GM18526 (cell line): ENCODE results near the gene IPPK.

Experiments
- POLR2A ChIP-seq: IDR thresholded peaks from 3 replicates; pipeline ENCODE4 v1.6.1; 2011; ENCODE audit not compliant: insufficient read length; ENCODE audit errors: extremely low read depth

Gene IPPK

DNA sequence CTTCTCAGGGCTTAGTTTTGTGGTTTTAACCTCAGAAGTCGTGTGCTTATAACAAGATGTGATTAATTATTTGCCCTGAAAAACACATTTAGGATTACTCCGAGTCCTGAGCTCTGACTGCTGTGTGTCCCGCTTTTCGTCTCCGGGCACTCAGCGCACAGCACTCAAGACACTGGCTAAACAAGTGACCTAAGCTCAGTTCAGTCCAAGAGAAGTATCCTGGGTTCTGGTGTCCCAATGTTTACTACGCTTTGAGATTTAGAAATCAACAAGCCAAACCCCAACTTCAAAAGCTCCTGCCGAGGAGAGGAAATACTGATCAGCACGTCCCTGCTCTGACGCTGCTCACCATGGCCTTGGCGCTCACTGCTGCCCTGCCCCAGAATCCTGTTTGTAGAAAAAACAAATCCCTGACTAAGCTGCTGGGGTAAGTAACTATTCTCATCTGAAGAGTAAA lies 53.2 kb downstream of the IPPK start:
- TF ChIP-seq POLR2A: no peak

DNA sequence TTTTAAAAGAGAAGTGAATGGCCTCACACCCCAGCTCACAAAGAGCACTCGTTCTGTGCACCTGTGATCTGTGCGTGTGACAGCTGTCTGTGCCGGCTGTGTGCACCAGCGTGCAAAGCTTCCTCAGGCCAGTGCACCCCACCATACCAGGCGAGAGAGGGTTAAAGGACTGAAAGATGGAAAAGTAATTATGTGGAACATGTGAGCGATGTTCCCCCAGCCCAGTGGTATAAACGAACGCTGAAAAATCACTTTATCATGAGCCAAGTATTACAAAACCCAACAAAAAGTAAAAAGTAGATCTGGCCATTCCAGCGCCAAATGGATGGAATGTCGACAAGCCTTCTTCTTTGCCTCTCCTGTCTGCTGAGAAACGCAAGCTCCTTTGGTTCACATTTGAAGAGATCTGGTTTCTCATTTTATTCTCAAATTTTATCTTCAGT lies 53.7 kb downstream of the IPPK start:
- TF ChIP-seq POLR2A: no peak

DNA sequence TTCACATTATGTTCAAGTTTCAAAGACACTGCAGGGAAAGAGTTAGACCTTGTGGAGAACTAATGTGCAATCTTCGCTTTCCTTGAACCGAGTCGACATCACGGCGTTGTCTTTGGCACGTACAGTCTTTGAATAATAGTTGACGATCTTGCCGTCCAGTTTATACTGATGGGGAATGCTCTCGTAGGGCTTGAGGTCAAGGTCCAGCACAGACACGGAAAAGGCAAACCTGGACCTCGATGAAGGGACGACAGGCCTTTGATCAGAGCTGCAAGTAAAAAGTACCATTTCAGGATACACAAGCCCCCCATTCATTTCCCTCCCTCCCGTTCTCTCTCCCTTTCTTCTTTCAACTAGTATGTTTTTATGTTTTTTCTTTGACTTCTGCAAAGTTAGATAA lies 54.1 kb downstream of the IPPK start:
- no peak for TF ChIP-seq POLR2A

DNA sequence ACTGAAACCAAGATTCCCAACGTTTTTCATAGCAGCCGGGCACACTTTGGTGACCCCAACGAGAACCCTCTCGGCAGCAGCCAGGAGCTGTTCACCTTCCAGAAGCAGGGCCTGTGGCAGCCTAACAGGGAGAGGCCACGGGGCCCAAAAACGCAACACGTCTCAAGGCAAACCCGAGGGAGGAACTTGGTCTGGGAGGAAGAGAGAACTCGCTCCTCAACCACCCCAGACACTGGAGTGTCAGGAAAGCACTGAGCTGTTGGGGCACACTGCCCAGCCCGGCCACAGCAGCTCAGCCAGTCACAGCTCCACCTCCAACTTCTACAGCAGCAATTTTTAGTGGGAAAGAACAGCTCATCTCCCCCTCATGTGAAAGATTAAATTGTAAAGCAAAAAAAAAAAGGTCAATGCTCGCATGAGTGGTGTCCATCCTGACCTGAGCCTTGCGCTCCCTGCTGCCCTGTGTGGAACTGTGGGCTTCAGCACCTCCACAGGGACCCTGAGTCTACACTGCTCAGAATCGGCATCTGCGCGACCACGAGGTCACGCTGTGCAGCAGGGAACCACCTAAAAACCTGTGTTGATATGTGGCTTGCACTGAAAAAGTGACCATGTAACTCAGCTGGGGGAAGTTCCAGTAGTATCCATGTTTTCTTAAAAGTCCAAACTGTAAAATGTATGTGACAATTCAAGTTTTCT lies 55.0 kb downstream of the IPPK start:
- TF ChIP-seq POLR2A: no peak

DNA sequence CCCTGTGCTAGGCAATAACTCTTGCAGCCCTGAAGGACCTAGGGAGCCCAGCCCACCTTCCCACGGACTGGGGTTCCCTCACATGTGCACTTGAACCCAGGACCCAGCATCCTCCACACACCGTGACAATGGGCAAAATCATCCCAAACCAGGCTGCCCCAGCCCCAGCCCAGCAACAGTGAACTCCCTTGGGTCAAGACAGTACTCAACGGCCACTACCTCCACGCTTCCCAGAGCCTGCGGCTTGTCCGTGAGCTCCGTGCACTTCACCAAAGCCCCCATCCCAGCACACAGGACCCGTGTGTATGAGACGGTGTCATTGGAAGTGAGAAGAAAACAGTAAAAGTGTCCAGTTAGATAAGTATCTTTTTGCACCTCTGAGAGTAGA lies 55.8 kb downstream of the IPPK start:
- no peak for TF ChIP-seq POLR2A

DNA sequence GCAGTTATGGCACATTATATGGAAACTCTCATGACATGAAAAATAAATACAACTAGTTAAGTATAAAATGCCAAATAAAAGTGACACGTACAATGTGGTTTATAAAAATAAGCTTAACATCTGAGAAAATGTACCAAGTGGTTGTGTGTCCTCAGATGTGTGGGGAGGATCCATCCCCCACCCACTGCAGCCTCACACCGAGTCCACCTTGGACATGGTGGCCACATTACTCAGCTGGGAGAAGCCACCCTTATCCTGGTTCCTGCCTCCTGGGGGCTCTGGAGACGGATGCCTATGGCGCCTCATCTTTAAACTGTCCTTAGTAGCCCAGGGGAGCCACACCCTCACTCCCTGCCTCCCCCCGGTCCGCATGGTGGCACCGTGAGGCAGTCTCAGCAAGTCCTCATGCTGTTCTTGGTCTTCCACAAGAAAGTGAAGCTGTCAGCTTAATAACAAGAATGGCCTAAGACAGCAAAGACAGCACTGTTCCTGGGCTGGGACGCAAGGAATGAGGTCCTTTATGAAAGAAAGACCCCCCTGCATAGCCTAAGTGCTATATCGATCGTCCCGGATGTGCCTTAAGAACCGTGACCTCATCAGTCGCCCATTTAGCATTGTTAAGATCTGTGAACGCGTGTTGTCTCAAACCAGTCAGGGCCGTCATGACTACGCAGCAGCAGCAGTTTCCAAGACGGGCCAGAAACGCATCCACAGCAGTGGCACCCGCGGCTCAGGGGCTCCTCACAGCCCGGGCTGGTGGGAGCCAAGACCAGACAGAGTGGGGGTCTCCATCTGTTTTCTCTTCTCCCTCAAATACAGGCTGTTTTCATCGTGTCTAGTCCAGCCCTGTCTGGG lies 56.4 kb downstream of the IPPK start:
- no peak for TF ChIP-seq POLR2A

DNA sequence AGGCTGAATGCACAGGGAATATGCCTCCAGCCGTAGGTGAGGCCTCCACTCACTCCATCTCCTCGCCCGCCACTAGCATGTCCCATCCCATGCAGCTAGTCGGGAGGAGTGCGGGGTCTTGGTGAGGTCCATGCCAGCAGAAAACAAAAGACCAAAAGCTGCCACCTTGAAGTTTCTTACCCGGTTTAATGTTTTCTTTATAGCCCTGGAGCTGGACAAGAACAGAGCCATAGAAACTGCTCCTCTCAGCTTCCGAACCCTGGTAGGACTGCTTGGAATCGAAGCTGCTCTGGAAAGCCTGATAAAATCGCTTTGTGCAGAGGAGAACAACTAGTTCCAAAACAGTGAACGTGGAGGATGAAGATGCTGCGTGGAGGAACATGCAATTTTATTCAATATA lies 57.1 kb downstream of the IPPK start:
- no peak for TF ChIP-seq POLR2A

DNA sequence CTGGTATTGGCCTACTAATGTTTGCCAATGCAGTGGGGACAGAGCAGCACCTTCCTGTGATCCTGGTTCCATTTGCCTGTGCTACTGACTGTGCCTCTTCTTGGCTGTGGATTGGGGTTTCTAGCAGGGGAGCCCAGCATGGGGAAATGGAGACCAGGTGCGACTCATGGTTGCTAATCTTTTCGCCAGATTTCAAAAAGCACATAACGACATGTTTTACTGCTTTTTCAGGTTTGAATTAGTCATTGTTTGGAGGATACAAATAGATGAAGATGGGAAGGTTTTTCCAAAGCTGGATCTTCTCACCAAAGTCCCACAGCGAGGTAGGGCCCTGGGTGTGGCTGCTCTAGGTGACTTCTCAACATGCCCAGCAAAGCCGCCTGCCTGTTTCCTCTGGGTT lies 57.6 kb downstream of the IPPK start:
- no peak for TF ChIP-seq POLR2A

DNA sequence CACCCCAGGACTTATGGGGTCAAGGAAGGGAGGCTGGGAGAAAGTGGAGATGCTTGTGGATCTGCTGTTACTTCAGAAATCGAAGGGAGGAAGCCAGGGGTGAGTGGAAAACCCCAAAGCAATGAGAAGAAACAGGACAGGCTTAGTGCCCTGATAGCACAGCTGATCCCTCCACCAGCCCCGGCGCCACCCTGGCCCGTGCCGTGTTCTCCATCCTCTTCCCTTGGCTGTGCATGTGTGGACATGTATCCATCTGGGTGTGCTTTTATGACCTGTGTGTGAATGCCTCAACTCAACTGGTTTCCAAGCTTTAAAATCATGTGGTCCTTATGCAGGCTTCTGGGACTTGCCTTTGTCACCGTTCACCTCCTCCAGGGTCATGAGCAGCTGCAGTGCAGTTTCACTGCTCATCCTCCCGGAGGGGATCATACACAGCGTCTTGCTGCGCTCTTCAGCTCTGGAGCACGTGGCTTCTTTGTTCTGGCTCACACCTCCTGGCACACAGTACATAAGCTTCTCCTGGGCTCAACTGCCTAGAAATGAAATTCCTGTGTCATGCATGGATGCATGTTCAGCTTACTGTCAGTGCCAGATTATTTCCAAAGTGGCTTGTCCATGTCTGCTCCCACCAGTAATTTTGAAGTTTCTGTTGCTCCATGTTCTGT lies 58.2 kb downstream of the IPPK start:
- no peak for TF ChIP-seq POLR2A

DNA sequence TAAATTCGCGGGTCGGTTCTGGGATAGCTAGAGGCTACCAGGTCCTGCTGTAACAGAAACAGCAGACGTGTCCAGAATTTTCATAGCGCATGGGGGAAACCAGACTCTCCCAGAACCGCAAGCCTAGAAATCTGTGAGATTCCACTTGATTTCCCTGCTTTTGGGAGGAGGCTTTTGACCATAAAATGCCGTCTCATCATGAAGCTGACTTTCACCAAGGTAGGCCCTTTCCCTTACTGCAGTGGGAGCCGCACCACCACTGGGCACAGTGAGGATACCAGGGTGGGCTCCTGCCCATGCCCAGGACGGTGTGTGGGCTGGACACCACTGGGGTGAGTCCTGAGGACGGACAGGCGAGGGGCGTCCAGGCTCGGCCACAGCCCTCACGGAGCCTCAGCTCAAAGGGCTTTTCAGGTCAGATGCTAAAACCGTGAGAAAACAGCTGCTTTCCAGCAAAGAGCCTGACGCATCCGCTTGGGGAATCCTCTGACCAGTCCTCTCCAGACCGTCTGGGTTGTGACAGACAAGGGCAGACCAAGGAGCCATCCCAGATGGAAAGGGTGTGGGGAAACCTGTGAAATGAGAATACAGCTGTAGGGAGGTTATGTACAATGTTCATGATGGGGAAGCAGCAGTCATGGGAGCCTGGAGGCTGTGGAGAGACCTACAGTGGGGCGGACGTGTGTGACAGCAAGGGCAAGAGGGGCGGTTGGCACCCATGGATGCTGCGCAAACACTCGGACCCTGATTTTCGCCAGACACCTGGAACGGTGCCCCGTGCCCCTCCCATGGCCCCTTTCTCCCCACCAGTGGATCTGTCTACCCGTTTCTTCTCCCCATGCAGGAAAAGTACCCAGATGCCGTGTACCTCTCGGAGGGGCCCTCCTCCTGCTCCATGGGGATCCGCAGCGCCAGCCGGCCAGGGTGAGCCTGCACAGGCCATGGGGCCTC lies 59.2 kb downstream of the IPPK start:
- no peak for TF ChIP-seq POLR2A

DNA sequence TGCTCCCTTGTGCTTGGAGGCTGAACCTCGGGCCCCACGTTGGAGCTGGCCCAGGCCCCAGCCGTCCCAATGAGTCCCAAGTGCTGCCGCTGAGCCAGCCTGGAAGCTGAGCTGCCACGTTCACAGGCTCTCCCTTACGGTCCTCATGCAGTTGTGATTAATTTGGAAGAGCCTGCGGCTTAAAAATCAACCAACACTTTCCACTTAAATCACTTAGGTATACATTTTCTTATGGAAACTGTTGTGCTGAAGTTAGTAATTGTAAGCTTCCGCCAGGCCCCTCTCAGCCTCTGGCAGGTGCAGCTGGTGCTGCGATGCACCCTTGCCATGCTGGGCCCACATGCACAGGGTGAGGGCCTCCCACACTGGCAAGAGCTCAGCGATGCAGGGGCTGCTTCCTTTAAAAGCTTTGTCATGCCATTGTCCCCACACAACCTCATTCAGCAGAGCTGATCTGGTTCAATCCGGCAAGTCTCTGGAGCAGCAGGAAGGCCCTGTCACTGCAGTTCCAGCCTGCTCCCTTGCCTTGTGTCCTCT lies 61.0 kb downstream of the IPPK start:
- no peak for TF ChIP-seq POLR2A

DNA sequence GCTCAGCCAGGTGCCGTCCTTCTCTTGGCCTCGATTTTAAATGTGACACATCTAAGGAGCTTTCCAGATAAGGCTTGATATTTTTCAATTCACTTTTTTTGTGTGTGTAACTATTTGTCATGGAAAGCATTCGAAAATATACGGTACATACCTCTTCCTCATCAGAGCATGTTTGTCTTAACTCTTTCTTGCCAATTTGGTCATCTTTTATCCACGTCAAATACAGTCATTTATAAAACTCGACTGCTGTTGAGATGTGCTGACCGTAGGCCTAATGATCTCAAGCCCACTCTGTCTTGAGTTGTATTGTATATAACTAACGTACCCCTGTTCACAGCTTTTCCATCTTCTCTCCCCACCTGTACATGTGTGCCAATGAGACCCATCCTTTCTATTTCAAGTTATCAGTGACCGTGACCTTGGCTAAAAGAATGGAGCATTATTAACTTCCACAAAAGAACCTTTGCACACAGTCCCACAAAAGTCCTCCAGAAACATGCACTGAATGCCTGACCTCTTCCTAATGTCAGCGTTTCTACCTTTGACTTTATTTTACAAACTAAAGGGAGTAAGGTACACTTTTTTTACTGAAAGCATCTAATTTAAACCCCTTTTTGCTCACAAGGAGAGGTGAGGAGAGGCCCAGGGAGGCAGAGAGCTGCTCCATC lies 61.6 kb downstream of the IPPK start:
- TF ChIP-seq POLR2A: no peak

DNA sequence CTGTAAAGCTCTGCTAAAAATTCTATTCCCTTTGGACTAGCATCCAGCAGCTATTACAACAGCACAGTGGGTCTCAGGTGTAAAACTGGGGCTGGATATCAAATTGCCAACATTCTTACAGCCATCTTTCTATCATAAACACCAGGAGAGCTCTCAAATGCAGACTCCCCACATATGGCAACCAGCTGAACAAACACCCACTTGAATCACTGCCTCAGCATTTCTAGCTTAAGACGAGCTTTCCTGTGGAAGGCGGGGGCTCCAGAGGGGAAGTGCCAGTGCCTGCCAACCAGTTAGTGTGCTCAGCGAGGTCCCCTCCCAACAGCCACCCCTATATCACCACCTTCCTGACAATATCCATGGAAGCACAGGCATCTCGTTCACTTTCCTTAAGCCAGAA lies 62.2 kb downstream of the IPPK start:
- TF ChIP-seq POLR2A: no peak

DNA sequence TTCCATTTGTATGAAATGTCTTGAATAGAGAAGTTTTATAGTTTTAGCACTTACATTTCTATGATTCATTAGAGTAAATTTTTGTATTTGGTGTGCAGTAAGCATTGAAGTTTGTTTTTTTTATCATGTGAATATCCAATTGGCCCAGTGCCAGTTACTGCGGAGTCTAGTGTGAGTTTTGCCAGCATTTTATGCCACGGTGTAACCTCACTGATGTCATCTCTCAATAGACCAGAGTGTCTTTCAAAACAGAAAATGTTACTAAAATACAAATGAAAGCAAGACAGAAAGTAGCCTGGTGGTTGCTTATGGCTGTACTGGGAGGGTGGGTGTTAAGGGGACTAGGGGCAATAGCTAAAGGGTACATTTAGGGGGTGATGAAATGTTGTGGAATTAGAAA lies 62.8 kb downstream of the IPPK start:
- TF ChIP-seq POLR2A: no peak
